ENCODE results near the gene SCGB1D4.

DNA sequence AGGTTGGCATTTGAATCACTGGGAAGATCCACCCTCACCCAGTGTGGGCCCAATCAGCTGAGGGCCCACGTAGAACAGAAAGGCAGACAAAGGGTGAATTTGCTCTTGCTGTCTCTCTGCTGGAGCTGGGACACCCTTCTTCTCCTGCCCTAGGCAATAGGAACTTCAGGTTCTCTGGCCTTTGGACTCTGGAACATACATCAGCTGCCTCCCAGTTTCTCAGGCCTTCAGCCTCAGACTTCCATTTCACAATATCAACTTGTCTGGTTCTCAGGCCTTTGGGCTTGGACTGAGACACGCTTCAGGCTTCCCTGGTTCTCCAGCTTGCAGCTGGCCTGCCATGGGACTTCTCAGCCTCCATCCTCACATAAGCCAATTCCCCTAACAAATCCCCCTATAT is 23.6 kb upstream of the SCGB1D4 start:
- TF ChIP-seq, protein P1, sequence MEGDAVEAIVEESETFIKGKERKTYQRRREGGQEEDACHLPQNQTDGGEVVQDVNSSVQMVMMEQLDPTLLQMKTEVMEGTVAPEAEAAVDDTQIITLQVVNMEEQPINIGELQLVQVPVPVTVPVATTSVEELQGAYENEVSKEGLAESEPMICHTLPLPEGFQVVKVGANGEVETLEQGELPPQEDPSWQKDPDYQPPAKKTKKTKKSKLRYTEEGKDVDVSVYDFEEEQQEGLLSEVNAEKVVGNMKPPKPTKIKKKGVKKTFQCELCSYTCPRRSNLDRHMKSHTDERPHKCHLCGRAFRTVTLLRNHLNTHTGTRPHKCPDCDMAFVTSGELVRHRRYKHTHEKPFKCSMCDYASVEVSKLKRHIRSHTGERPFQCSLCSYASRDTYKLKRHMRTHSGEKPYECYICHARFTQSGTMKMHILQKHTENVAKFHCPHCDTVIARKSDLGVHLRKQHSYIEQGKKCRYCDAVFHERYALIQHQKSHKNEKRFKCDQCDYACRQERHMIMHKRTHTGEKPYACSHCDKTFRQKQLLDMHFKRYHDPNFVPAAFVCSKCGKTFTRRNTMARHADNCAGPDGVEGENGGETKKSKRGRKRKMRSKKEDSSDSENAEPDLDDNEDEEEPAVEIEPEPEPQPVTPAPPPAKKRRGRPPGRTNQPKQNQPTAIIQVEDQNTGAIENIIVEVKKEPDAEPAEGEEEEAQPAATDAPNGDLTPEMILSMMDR (optimal IDR thresholded peaks at IDR 0.05 in 1 of 3, IDR thresholded peaks at IDR 0.05 in 1 of 3, conservative IDR thresholded peaks at IDR 0.05 in 1 of 3; ENCODE audit: extremely low read depth in 1 of 3, insufficient read depth in 2 of 3, low read length in 3 of 3), result no peak
- TF ChIP-seq EZH2 (IDR thresholded peaks at IDR 0.05; ENCODE audit: low read length), result no peak
